ENCODE data around the gene ZNF652. TPM values are rescaled to one million over a fixed set of nuclear protein-coding genes. Genes with fewer than 3 reads are reported as not detected.
"Not testable (repeated sequence)": the region's sequence is repeated elsewhere in the genome, so short reads cannot be mapped to it uniquely, and the experiment has no call there.

Gene ZNF652
- total and polyA plus RNA-seq, 8 donors = 27.8 to 46.8 (median 30.8) TPM

DNA sequence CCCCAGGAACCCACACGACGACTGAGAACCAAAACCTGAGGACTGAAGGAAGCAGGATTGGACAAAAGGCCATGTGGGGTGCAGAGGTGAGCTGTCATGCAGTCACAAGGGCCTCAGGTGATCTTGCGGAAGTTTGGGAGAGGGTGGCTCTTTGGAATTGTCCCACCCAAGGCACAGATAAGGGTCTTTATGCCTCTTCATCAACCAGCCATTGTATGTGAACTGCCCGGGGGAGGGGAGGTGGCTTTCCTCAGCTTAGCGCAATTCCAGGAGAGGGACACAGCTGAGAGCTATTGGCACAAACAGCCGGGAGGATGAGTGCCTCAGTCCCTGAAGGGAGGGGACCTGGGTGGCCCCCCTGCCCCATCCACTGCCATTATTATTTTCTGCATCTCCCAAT lies 76.3 kb downstream of the ZNF652 start:
- intact Hi-C loops (cut with DNase I) = no loop called here
- Histone ChIP-seq H3K4me1 (no peaks in the 10 kb centered on the region), H3K27ac (no peak overlapping the region), H3K9me3 (no peaks in the 10 kb centered on the region), H3K27me3 (no peaks in the 10 kb centered on the region), H3K4me3 (no peak overlapping the region), H3K36me3 (peaks cover 0 to 5% of the 10 kb centered on the region in 2 donors)
- ATAC-seq (no peak), DNase-seq (no peak)
- TF ChIP-seq, protein P1, sequence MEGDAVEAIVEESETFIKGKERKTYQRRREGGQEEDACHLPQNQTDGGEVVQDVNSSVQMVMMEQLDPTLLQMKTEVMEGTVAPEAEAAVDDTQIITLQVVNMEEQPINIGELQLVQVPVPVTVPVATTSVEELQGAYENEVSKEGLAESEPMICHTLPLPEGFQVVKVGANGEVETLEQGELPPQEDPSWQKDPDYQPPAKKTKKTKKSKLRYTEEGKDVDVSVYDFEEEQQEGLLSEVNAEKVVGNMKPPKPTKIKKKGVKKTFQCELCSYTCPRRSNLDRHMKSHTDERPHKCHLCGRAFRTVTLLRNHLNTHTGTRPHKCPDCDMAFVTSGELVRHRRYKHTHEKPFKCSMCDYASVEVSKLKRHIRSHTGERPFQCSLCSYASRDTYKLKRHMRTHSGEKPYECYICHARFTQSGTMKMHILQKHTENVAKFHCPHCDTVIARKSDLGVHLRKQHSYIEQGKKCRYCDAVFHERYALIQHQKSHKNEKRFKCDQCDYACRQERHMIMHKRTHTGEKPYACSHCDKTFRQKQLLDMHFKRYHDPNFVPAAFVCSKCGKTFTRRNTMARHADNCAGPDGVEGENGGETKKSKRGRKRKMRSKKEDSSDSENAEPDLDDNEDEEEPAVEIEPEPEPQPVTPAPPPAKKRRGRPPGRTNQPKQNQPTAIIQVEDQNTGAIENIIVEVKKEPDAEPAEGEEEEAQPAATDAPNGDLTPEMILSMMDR (IDR thresholded peaks at IDR 0.05) = no peak

DNA sequence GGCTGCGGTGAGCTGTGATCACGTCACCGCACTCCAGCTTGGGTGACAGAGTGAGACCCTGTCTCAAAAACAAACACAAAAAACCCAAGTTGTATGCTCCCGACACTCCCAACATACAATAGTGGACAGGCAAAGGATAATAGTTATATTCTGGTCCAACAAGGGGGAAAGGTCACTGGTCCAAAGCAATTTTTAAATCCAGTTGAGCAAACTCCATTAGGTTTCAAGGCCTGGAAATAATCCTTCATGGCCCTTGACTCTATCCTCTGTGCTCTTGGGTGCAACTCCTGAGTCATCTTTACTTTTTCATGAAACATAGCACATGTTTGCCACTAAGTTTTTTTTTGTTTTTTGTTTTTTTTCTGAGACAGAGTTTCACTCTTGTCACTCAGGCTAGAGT lies 81.1 kb downstream of the ZNF652 start:
- no peak for DNase-seq
- Histone ChIP-seq H3K27me3 (no peaks in the 10 kb centered on the region), H3K4me1 (no peaks in the 10 kb centered on the region), H3K4me3 (no peak overlapping the region), H3K36me3 (no peaks in the 10 kb centered on the region), H3K27ac (no peak overlapping the region), H3K9me3 (no peaks in the 10 kb centered on the region)
- intact Hi-C loops (cut with DNase I) = no loop called here
- TF ChIP-seq, protein P1 (IDR thresholded peaks at IDR 0.05) = no peak
- no peak for ATAC-seq

DNA sequence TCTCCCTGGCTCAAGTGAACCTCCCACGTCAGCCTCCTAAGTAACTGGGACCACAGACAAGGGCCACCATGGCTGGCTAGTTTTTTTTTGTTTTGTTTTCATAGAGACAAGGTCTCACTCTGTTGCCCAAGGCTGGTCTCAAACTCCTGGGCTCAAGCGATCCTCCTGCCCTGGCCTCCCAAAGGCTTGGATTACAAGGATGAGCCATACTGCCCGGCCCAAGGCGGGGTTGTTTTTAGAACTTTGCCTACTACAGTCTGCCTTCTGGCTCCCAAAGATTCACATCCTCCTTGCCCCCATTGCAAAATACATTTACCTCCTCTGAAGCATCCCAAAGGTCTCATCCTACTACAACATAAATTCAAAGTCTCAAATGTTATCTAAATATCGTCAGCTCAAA lies 82.0 kb downstream of the ZNF652 start:
- ATAC-seq (no peak), DNase-seq (no peak)
- H3K27me3 ChIP-seq = no peaks in the 10 kb centered on the region
- TF ChIP-seq, protein P1 (IDR thresholded peaks at IDR 0.05) = no peak
- H3K27ac ChIP-seq = no peak overlapping the region
- no peaks in the 10 kb centered on the region for H3K4me1 ChIP-seq
- no peaks in the 10 kb centered on the region for H3K9me3 ChIP-seq
- H3K4me3 ChIP-seq = no peak overlapping the region
- no peaks in the 10 kb centered on the region for H3K36me3 ChIP-seq
- intact Hi-C loops (cut with DNase I) = no loop called here

DNA sequence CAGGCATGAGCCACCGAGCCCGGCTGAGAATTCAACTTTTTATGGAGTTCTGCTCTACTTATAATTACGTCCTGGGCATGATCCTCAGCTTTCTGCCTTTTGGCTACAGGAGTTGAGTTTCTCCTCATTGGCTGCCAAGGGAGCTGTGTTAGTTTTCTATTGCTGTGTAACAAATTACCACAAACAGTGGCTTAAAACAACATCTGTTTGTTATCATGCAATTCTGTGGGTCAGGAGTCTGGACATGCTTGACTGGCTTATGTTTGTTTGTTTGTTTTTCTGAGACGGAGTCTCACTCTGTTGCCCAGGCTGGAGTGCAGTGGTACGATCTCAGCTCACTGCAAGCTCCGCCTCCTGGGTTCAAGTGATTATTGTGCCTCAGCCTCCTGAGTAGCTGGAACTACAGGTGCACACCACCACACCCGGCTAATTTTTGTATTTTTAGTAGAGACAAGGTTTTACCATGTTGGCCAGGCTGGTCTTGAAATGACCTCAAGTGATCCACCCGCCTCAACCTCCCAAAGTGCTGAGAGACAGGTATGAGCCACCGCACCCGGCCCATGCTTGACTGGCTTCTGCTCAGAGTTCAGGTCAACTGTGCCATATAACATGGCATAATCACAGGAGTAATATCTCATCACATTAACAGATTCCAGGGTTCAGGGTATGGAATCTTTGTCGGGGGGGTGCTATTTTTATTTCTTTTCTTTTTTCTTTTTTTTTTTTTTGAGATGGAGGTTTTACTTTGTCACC lies 82.6 kb downstream of the ZNF652 start:
- DNase-seq = not testable (repeated sequence)

DNA sequence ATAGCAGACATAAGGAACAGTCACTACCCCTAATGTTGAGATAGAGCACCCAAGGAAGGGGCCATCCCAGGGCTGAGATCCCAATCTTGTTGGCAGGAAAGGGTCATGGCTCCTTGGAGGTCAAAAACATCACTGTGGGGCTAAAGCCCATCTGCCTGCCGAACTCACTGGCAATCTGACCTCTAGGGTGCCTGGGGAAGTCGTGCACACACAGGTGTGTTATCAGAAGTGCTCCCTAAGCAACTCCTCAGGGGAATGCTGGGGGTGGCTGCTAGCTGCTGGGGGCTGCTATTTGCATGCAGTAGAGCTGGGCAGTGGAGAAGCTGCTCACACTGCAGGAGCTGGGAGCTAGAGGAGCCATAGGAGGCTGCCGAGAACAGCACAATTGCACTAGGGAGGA lies 84.0 kb downstream of the ZNF652 start:
- no peaks in the 10 kb centered on the region for H3K9me3 ChIP-seq
- H3K27ac ChIP-seq = no peak overlapping the region
- H3K36me3 ChIP-seq = no peaks in the 10 kb centered on the region
- ATAC-seq (no peak), DNase-seq (peak in 1 of 4 donors; percentile 20)
- intact Hi-C loops (cut with DNase I) = no loop called here
- no peak overlapping the region for H3K4me3 ChIP-seq
- H3K4me1 ChIP-seq = no peaks in the 10 kb centered on the region
- no peaks in the 10 kb centered on the region for H3K27me3 ChIP-seq
- TF ChIP-seq, protein P1 (IDR thresholded peaks at IDR 0.05) = no peak

More for the DNA sequence above, 82.6 kb downstream of the ZNF652 start:
- H3K27ac ChIP-seq; H3K36me3 ChIP-seq; H3K4me3 ChIP-seq; H3K9me3 ChIP-seq; intact Hi-C loops (cut with DNase I); ATAC-seq; H3K4me1 ChIP-seq; H3K27me3 ChIP-seq: not testable (repeated sequence)

DNA sequence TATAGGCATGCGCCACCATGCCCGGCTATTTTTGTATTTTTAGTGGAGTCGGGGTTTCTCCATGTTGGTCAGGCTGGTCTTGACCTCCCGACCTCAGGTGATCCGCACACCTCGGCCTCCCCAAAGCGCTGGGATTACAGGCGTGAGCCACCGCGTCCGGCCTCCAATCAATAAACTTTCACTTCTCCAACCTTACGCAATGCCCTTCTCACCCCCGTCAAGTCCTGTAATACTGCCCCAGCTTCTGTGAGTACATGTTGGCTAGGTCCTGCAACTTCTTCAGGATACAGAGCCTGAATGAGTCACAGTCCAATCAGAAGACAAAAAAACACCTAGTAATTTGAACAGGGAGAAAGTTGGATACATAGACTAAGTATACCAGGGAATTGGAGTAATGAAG lies 84.4 kb downstream of the ZNF652 start:
- TF ChIP-seq, protein P1 (IDR thresholded peaks at IDR 0.05) = no peak
- H3K4me3 ChIP-seq = no peak overlapping the region
- H3K4me1 ChIP-seq = no peaks in the 10 kb centered on the region
- H3K27me3 ChIP-seq = no peaks in the 10 kb centered on the region
- no peaks in the 10 kb centered on the region for H3K36me3 ChIP-seq
- DNase-seq (peak in 1 of 4 donors; percentile 41), ATAC-seq (no peak)
- intact Hi-C loops (cut with DNase I) = no loop called here
- H3K9me3 ChIP-seq = no peaks in the 10 kb centered on the region
- H3K27ac ChIP-seq = no peak overlapping the region

DNA sequence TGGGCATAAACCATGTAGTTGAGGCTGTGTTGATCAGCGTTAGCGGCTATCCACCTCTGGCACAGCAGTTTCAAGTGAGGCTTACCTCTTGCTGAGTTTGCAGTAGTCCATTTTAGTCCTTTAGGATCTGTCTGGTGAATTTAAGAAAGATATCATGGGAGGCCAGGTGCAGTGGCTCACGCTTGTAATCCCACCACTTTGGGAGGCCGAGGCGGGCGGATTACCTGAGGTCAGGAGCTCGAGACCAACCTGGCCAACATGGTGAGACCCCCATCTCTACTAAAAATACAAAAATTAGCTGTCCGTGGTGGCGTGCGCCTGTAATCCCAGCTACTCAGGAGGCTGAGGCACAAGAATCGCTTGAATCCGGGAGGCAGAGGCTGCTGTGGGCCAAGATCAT lies 86.1 kb downstream of the ZNF652 start:
- H3K9me3 ChIP-seq; intact Hi-C loops (cut with DNase I); H3K4me3 ChIP-seq; H3K27me3 ChIP-seq; H3K36me3 ChIP-seq; ATAC-seq; H3K4me1 ChIP-seq; H3K27ac ChIP-seq; DNase-seq: not testable (repeated sequence)

All from left lung (tissue), 10 donors.